HL-60 (cell line): ENCODE measurements around the gene CACNA1E.

ENCODE experiments used
- DNase-seq, 2 experiments: peaks; one replicate each; pipeline ENCODE4 v3.0.0-alpha.2; 2010 to 2020; ENCODE audit warnings: low read depth in 1 of 2, low spot score in 1 of 2
- H3K27ac ChIP-seq: fragments of 250-450 bp; sonication (Bioruptor Pico); replicated peaks from 2 replicates; pipeline ENCODE4 v1.5.1; 2020; ENCODE audit warnings: mild to moderate bottlenecking, moderate library complexity
- H3K27me3 ChIP-seq: fragments of 250-450 bp; sonication (Bioruptor Pico); 2 replicates; pipeline ENCODE4 v1.5.1; 2021; ENCODE audit warnings: mild to moderate bottlenecking, moderate library complexity; ENCODE audit not compliant: insufficient read depth, poor library complexity, severe bottlenecking
- H3K4me3 ChIP-seq: replicated peaks from 2 replicates; pipeline ENCODE4 v1.5.1; 2011; ENCODE audit warnings: mild to moderate bottlenecking, control low read depth, low read length; ENCODE audit not compliant: insufficient read depth
- GABPA ChIP-seq: IDR thresholded peaks from 2 replicates; pipeline ENCODE4 v1.6.1; 2012; ENCODE audit warnings: low read depth
- POLR2AphosphoS5 ChIP-seq: IDR thresholded peaks from 2 replicates; pipeline ENCODE4 v1.6.1; 2012; ENCODE audit warnings: low read depth
- REST ChIP-seq: IDR thresholded peaks from 2 replicates; pipeline ENCODE4 v1.6.1; 2012; ENCODE audit warnings: low read depth; ENCODE audit not compliant: insufficient replicate concordance
- SPI1 ChIP-seq: IDR thresholded peaks from 2 replicates; pipeline ENCODE4 v1.6.1; 2012; ENCODE audit warnings: low read depth, mild to moderate bottlenecking, borderline replicate concordance
- TF ChIP-seq, protein P1 (sequence below): IDR thresholded peaks from one replicate; pipeline ENCODE4 v1.5.1; 2011; ENCODE audit warnings: low read length, control low read depth, inconsistent platforms; ENCODE audit not compliant: insufficient read depth

Gene CACNA1E

DNA sequence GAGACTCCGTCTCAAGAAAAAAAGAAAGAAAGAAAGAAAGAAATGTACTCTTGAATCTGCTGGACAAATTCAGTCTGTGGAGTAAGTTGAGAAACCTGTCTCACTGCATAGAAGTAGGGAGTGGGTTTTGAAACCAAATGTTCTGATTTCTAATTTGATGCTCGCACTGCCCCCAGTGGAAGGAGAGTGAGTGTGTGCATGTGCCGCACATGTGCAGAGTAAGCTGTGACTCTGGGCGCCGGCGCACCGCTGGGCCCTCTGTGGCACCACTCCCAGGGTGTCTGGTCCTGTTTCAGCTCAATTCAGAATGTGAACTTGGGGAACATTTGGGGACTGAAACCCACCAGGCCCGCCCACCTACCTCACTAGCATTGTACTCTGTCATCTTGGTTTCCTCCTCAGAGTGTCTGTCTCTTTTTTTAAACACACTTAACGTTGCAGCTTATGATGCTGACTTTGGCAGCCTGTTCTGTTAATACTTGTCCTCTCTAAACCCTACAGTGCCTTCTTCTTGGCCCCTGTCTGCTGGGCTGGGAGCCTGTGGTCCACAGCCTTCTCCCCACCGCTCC is 104.6 kb downstream of the CACNA1E start:
- Histone ChIP-seq H3K27me3 (no peaks in the 10 kb centered on the region), H3K27ac (no peak overlapping the region), H3K4me3 (no peak overlapping the region)
- no peak for DNase-seq
- TF ChIP-seq, protein P1, sequence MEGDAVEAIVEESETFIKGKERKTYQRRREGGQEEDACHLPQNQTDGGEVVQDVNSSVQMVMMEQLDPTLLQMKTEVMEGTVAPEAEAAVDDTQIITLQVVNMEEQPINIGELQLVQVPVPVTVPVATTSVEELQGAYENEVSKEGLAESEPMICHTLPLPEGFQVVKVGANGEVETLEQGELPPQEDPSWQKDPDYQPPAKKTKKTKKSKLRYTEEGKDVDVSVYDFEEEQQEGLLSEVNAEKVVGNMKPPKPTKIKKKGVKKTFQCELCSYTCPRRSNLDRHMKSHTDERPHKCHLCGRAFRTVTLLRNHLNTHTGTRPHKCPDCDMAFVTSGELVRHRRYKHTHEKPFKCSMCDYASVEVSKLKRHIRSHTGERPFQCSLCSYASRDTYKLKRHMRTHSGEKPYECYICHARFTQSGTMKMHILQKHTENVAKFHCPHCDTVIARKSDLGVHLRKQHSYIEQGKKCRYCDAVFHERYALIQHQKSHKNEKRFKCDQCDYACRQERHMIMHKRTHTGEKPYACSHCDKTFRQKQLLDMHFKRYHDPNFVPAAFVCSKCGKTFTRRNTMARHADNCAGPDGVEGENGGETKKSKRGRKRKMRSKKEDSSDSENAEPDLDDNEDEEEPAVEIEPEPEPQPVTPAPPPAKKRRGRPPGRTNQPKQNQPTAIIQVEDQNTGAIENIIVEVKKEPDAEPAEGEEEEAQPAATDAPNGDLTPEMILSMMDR = no peak
- TF ChIP-seq SPI1 (no peak), GABPA (no peak), REST (no peak), POLR2AphosphoS5 (no peak)

DNA sequence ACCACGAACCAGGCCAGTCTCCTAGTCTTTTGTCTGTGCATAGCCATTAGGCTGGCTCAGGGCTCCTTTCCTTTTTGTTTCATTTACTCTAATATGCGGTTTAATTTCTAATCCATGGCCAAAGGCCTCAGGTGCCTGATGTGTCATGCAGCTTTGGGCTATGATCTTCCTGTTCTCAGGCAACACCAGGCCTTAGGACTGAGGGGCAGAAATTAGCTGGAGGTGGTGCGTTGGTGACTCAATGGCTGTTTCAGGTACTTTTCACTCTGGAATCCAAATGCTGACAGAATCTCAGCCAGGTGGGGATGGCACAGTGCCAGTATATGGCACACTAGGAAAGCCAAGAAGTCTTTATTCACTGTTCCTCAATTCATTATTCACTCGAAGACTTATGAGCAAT is 105.3 kb downstream of the CACNA1E start:
- H3K4me3 ChIP-seq = no peak overlapping the region
- no peak for DNase-seq
- no peak overlapping the region for H3K27ac ChIP-seq
- H3K27me3 ChIP-seq = no peaks in the 10 kb centered on the region
- TF ChIP-seq POLR2AphosphoS5 (no peak), GABPA (no peak), REST (no peak), SPI1 (no peak)
- TF ChIP-seq, protein P1 = no peak

- Histone ChIP-seq H3K27ac (no peak overlapping the region), H3K27me3 (no peaks in the 10 kb centered on the region), H3K4me3 (no peak overlapping the region)
- DNase-seq = no peak
- no peak for TF ChIP-seq SPI1
- no peak for TF ChIP-seq GABPA
- TF ChIP-seq REST = no peak
- TF ChIP-seq, protein P1 = no peak
- no peak for TF ChIP-seq POLR2AphosphoS5
Observed at GRCh38 chr1:181592255-181592859, 109.0 kb downstream of the CACNA1E start.
